Smooth muscle cell (in vitro differentiated cells): ENCODE data around the gene NT5M. TPM values are rescaled to one million over a fixed set of nuclear protein-coding genes. Genes with fewer than 3 reads are reported as not detected.

Experiments used
- DNase-seq: peaks from one replicate; lab custom pipeline; 2025; ENCODE audit not compliant: unreplicated experiment; lab: John Stamatoyannopoulos, UW
- H2AFZ ChIP-seq: fragments of 200-600 bp; sonication (generic); 2 replicates; pipeline ENCODE4 v1.6.0; 2016; ENCODE audit warnings: antibody characterized with exemption, low read depth, mild to moderate bottlenecking
- H3F3A ChIP-seq: fragments of 200-600 bp; sonication (generic); 2 replicates; pipeline ENCODE4 v1.6.0; 2017; ENCODE audit warnings: antibody characterized with exemption, low read depth
- H3K27ac ChIP-seq: fragments of 200-600 bp; sonication (generic); 2 replicates; pipeline ENCODE4 v1.5.1; 2016; ENCODE audit warnings: low read depth, mild to moderate bottlenecking
- H3K27me3 ChIP-seq: fragments of 200-600 bp; sonication (generic); 2 replicates; pipeline ENCODE4 v1.6.1; 2016; ENCODE audit warnings: low read depth, mild to moderate bottlenecking
- H3K36me3 ChIP-seq: fragments of 200-600 bp; sonication (generic); 2 replicates; pipeline ENCODE4 v1.5.1; 2016; ENCODE audit warnings: low read depth
- H3K4me1 ChIP-seq: fragments of 200-600 bp; sonication (generic); 2 replicates; pipeline ENCODE4 v1.5.1; 2016; ENCODE audit warnings: low read depth
- H3K4me2 ChIP-seq: fragments of 200-600 bp; sonication (generic); 2 replicates; pipeline ENCODE4 v1.6.0; 2016; ENCODE audit warnings: mild to moderate bottlenecking
- H3K4me3 ChIP-seq: fragments of 200-600 bp; sonication (generic); 2 replicates; pipeline ENCODE4 v1.5.1; 2016; ENCODE audit warnings: mild to moderate bottlenecking
- H3K79me2 ChIP-seq: fragments of 200-600 bp; sonication (generic); 2 replicates; pipeline ENCODE4 v1.6.0; 2016; ENCODE audit warnings: low read depth, mild to moderate bottlenecking
- H3K9ac ChIP-seq: fragments of 200-600 bp; sonication (generic); 2 replicates; pipeline ENCODE4 v1.6.0; 2016; ENCODE audit warnings: low read depth
- H3K9me3 ChIP-seq: fragments of 200-600 bp; sonication (generic); replicated peaks from 2 replicates; pipeline ENCODE4 v1.5.1; 2016; ENCODE audit warnings: low read depth
- H4K20me1 ChIP-seq: fragments of 200-600 bp; sonication (generic); 2 replicates; pipeline ENCODE4 v1.6.0; 2016; ENCODE audit warnings: low read depth
- WGBS: methylation state at CpG from one replicate; pipeline ENCODE4 v1.1.7; 2016; ENCODE audit warnings: low lambda C conversion rate; 5-methylcytosine and 5-hydroxymethylcytosine counted together
- polyA plus RNA-seq: library from polyadenylated mRNA; unstranded; fragments of >200 nt; fragmentation: Nextera tagmentation; extraction: Ambion mirVana; gene quantifications from 2 replicates; pipeline ENCODE4 v1.2.1, GENCODE V29; 2016
- total RNA-seq: library from RNA; depleted of rRNA; stranded (reverse); fragments of >200 nt; gene quantifications from 2 replicates; pipeline ENCODE4 v1.2.3, GENCODE V29; 2014
- TF ChIP-seq, protein P1 (sequence below): fragments of 200-600 bp; sonication (generic); IDR thresholded peaks from 2 replicates; pipeline ENCODE4 v1.5.1; 2017; ENCODE audit warnings: borderline replicate concordance, mild to moderate bottlenecking, antibody characterized with exemption; ENCODE audit not compliant: insufficient read depth, poor library complexity, severe bottlenecking

NT5M gene
- total and polyA plus RNA-seq, 2 experiments from 2014 or later, result 2.5 to 6.1 TPM

- DNase-seq, result peak; percentile 37
- Histone ChIP-seq H3F3A (no peaks in the 10 kb centered on the region), H2AFZ (peak overlapping the region; percentile 30), H3K27me3 (no peaks in the 10 kb centered on the region), H3K79me2 (no peaks in the 10 kb centered on the region), H3K4me1 (no peaks in the 10 kb centered on the region), H3K4me2 (no peak overlapping the region), H3K27ac (no peak overlapping the region), H3K4me3 (no peak overlapping the region), H3K9me3 (no peaks in the 10 kb centered on the region), H3K36me3 (no peaks in the 10 kb centered on the region), H4K20me1 (no peaks in the 10 kb centered on the region), H3K9ac (no peak overlapping the region)
- WGBS, result 66% methylated on average over 10 of the region's 10 CpGs
- TF ChIP-seq, protein P1, sequence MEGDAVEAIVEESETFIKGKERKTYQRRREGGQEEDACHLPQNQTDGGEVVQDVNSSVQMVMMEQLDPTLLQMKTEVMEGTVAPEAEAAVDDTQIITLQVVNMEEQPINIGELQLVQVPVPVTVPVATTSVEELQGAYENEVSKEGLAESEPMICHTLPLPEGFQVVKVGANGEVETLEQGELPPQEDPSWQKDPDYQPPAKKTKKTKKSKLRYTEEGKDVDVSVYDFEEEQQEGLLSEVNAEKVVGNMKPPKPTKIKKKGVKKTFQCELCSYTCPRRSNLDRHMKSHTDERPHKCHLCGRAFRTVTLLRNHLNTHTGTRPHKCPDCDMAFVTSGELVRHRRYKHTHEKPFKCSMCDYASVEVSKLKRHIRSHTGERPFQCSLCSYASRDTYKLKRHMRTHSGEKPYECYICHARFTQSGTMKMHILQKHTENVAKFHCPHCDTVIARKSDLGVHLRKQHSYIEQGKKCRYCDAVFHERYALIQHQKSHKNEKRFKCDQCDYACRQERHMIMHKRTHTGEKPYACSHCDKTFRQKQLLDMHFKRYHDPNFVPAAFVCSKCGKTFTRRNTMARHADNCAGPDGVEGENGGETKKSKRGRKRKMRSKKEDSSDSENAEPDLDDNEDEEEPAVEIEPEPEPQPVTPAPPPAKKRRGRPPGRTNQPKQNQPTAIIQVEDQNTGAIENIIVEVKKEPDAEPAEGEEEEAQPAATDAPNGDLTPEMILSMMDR, result peak; percentile 100
These were observed 53.2 kb downstream of the NT5M start for GRCh38 chr17:17356149-17356930.

GRCh38 chr17:17356931-17357270, 53.7 kb downstream of the NT5M start:
- 90% methylated on average over 10 of the region's 10 CpGs for WGBS
- Histone ChIP-seq H3K36me3 (no peaks in the 10 kb centered on the region), H4K20me1 (no peaks in the 10 kb centered on the region), H3K9ac (no peak overlapping the region), H3K4me3 (no peak overlapping the region), H3K79me2 (no peaks in the 10 kb centered on the region), H3F3A (no peaks in the 10 kb centered on the region), H3K27ac (no peak overlapping the region), H2AFZ (no peak overlapping the region), H3K9me3 (no peaks in the 10 kb centered on the region), H3K4me1 (no peaks in the 10 kb centered on the region), H3K27me3 (no peaks in the 10 kb centered on the region), H3K4me2 (no peak overlapping the region)
- DNase-seq, result no peak
- TF ChIP-seq, protein P1, result no peak

- Histone ChIP-seq H3K4me1 (no peaks in the 10 kb centered on the region), H3K27ac (no peak overlapping the region), H3F3A (no peaks in the 10 kb centered on the region), H3K4me3 (no peak overlapping the region), H4K20me1 (no peaks in the 10 kb centered on the region), H2AFZ (no peak overlapping the region), H3K9me3 (no peaks in the 10 kb centered on the region), H3K79me2 (no peaks in the 10 kb centered on the region), H3K9ac (no peak overlapping the region), H3K36me3 (no peaks in the 10 kb centered on the region), H3K27me3 (no peaks in the 10 kb centered on the region), H3K4me2 (no peak overlapping the region)
- 70% methylated on average over 3 of the region's 3 CpGs for WGBS
- TF ChIP-seq, protein P1, result no peak
- DNase-seq, result no peak
These were observed 55.0 kb downstream of the NT5M start for GRCh38 chr17:17358060-17358751.

DNA sequence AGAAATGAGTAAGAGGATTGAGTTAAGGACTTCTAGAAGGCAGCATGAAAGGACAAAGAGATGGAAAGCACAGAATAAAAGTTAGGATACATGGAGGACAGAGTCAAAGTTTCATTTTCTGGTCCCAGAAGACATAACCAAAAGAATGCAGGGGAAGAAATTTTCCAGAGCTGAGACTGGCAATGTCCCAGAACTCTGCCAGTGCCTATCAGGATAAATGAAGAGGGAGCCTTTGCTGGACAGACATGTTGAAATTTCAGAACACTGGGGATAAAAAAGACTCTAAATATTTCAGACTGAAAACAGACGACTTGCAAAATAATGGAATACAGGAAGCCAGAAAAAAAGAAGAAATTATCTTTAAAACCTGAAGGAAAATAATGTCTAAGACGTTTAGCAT, 55.7 kb downstream of the NT5M start:
- Histone ChIP-seq H3K79me2 (no peaks in the 10 kb centered on the region), H3K27ac (no peak overlapping the region), H3F3A (no peaks in the 10 kb centered on the region), H3K9ac (no peak overlapping the region), H2AFZ (no peak overlapping the region), H3K27me3 (no peaks in the 10 kb centered on the region), H4K20me1 (no peaks in the 10 kb centered on the region), H3K4me3 (no peak overlapping the region), H3K4me1 (no peaks in the 10 kb centered on the region), H3K9me3 (no peaks in the 10 kb centered on the region), H3K4me2 (no peak overlapping the region), H3K36me3 (no peaks in the 10 kb centered on the region)
- TF ChIP-seq, protein P1, result no peak
- DNase-seq, result no peak
- WGBS, result 67% methylated on average over 2 of the region's 2 CpGs
